ENCODE data around the gene ADGRB2. TPM values are rescaled to one million over a fixed set of nuclear protein-coding genes. Genes with fewer than 3 reads are reported as not detected.

The ADGRB2 gene
- total RNA-seq, 2 experiments from 2014 or later, result 0.54 to 0.56 TPM

- Mint-ChIP-seq H3K27ac (no peak overlapping the region), H3K27me3 (no peaks in the 10 kb centered on the region), H3K4me1 (ENCODE audit: low read depth) (no peaks in the 10 kb centered on the region), H3K4me3 (no peak overlapping the region), H3K36me3 (ENCODE audit: low read depth) (no peaks in the 10 kb centered on the region), H3K9me3 (no peaks in the 10 kb centered on the region)
- intact Hi-C loops (cut with micrococcal nuclease), result loop anchor here (10.0 kb wide), 1 partner anchor 57 kb away; no protein-coding TSS in a partner anchor
- DNase-seq (no peak), ATAC-seq (no peak)
- ChIA-PET CTCF (interaction anchor here (6.0 kb wide), 1 partner anchor 8 kb away, joined by 34 read pairs; no protein-coding TSS in a partner anchor), POLR2A (no interaction called here)
- no peak for TF ChIP-seq CTCF (IDR thresholded peaks at IDR 0.05)
Measured at GRCh38 chr1:31781756-31782371, 17.7 kb upstream of the ADGRB2 start.

- H3K36me3 Mint-ChIP-seq (ENCODE audit: low read depth), result no peaks in the 10 kb centered on the region
- no peak for DNase-seq
- ChIA-PET POLR2A (no interaction called here), CTCF (interaction anchor here (6.0 kb wide), 1 partner anchor 8 kb away, joined by 34 read pairs; no protein-coding TSS in a partner anchor)
- H3K27ac Mint-ChIP-seq, result no peak overlapping the region
- H3K9me3 Mint-ChIP-seq, result no peaks in the 10 kb centered on the region
- no peak for ATAC-seq
- TF ChIP-seq CTCF (IDR thresholded peaks at IDR 0.05), result no peak
- intact Hi-C loops (cut with micrococcal nuclease), result loop anchor here (10.0 kb wide), 1 partner anchor 56 kb away; no protein-coding TSS in a partner anchor
- H3K27me3 Mint-ChIP-seq, result peaks cover 5% of the 10 kb centered on the region
- no peaks in the 10 kb centered on the region for H3K4me1 Mint-ChIP-seq (ENCODE audit: low read depth)
- no peak overlapping the region for H3K4me3 Mint-ChIP-seq
Measured at GRCh38 chr1:31781138-31781755, 17.1 kb upstream of the ADGRB2 start.

GRCh38 chr1:31780632-31781031 is 16.5 kb upstream of the ADGRB2 start:
- intact Hi-C loops (cut with micrococcal nuclease), result loop anchor here (10.0 kb wide), 1 partner anchor 56 kb away; no protein-coding TSS in a partner anchor
- ChIA-PET POLR2A (no interaction called here), CTCF (interaction anchor here (6.0 kb wide), 1 partner anchor 9 kb away, joined by 34 read pairs; no protein-coding TSS in a partner anchor)
- TF ChIP-seq CTCF (IDR thresholded peaks at IDR 0.05), result no peak
- Mint-ChIP-seq H3K4me1 (ENCODE audit: low read depth) (no peaks in the 10 kb centered on the region), H3K27me3 (peaks cover 7% of the 10 kb centered on the region), H3K36me3 (ENCODE audit: low read depth) (no peaks in the 10 kb centered on the region), H3K27ac (no peak overlapping the region), H3K9me3 (no peaks in the 10 kb centered on the region), H3K4me3 (no peak overlapping the region)
- DNase-seq (no peak), ATAC-seq (no peak)

GRCh38 chr1:31779687-31780086 is 15.5 kb upstream of the ADGRB2 start:
- intact Hi-C loops (cut with micrococcal nuclease), result loop anchor here (10.0 kb wide), 1 partner anchor 55 kb away; no protein-coding TSS in a partner anchor
- Mint-ChIP-seq H3K36me3 (ENCODE audit: low read depth) (no peaks in the 10 kb centered on the region), H3K4me1 (ENCODE audit: low read depth) (no peaks in the 10 kb centered on the region)

More at GRCh38 chr1:31779687-31780086, 15.5 kb upstream of the ADGRB2 start:
- ATAC-seq (no peak), DNase-seq (no peak)
- ChIA-PET CTCF (interaction anchor here (6.0 kb wide), 1 partner anchor 10 kb away, joined by 34 read pairs; no protein-coding TSS in a partner anchor), POLR2A (no interaction called here)
- Mint-ChIP-seq H3K9me3 (no peaks in the 10 kb centered on the region), H3K4me3 (no peak overlapping the region), H3K27me3 (peaks cover 10% of the 10 kb centered on the region), H3K27ac (no peak overlapping the region)
- TF ChIP-seq CTCF (IDR thresholded peaks at IDR 0.05), result no peak
